Measurements from ENCODE around the gene NOL4L.

DNA sequence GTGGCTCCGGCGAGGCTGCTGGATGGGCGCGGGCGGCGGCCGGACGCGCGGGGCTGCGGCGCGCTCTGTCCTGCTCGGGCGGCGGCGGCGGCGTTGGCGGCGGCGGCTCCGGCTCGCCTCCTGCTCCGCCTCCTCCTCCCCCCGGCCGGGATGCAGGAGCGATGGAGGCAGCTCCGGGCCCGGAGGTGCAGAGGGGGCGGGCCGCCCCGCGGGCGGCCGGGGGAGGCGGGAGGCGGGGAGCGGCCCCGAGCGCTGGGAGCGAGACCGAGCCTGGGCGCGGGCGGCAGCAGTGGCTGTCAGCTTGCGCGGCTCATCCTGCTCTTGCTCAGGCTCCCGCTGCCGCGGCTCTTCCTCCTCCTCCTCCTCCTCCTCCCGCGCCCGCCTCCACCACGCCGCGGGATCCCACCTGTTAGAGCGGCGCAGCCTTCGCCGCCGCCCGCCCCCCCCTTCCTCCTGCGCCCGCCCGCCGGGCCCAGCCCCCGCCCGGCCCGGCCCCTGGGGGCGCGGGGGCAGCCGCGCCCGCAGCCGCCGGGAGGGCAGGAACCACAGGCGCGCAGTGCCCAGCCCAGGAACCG is at the start of gene NOL4L:
- no peak for TF ChIP-seq POLR2AphosphoS5 (IDR thresholded peaks at IDR 0.05)
- TF ChIP-seq, protein P1, sequence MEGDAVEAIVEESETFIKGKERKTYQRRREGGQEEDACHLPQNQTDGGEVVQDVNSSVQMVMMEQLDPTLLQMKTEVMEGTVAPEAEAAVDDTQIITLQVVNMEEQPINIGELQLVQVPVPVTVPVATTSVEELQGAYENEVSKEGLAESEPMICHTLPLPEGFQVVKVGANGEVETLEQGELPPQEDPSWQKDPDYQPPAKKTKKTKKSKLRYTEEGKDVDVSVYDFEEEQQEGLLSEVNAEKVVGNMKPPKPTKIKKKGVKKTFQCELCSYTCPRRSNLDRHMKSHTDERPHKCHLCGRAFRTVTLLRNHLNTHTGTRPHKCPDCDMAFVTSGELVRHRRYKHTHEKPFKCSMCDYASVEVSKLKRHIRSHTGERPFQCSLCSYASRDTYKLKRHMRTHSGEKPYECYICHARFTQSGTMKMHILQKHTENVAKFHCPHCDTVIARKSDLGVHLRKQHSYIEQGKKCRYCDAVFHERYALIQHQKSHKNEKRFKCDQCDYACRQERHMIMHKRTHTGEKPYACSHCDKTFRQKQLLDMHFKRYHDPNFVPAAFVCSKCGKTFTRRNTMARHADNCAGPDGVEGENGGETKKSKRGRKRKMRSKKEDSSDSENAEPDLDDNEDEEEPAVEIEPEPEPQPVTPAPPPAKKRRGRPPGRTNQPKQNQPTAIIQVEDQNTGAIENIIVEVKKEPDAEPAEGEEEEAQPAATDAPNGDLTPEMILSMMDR (IDR thresholded peaks at IDR 0.05) = no peak
